Amniotic epithelial cell (primary cell): ENCODE results near the gene TAF1.
A peak's percentile ranks its signal among the peaks of the same experiment; 100 is the strongest.
"Not testable (repeated sequence)": the region's sequence is repeated elsewhere in the genome, so short reads cannot be mapped to it uniquely, and the experiment has no call there.

ENCODE experiments used
- DNase-seq: peaks from one replicate; pipeline ENCODE4 v3.0.0-alpha.2; 2010; ENCODE audit warnings: low read depth

Gene TAF1

DNA sequence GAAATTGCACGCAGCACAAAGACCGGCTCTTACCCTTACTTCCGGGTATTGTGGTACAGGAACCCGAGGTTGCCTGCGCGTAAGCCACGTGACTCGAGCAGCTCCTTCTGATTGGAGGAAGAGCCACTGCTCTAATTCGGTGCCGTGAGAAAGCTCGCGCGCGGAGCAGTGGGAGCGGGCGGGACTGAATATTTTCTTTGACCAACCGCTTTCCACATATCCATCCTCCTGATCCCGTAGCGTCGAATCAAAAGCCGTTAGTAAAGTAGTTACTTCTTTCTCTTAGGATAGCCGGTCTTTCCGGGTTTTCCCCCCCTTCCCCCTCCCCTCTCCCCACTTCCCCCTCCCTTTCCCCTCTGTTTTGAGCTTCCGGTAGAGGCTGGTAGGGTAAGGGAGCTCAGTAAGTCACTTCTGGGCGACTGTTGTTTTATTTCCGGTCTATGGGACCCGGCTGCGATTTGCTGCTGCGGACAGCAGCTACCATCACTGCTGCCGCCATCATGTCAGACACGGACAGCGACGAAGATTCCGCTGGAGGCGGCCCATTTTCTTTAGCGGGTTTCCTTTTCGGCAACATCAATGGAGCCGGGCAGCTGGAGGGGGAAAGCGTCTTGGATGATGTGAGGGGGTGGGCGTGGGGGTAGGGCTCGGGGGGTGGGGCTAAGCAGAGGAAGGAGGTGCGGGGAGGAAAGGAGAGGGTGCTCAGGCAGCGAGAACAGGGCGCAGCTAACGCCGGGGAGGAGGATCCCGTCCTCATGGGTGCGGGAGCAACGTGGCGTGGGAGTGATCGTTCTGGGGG is at the start of gene TAF1:
TAF1 (plus strand) TSS at position 483 of the 799 bp plus-strand sequence; CDS start at position 501, 18 bp downstream.
- DNase-seq: peak; percentile 98

GRCh38 chrX:71316959-71317358 is 49.2 kb upstream of the TAF1 start:
- not testable (repeated sequence) for DNase-seq

- DNase-seq: no peak
These were observed 46.0 kb upstream of the TAF1 start for GRCh38 chrX:71320126-71320525.

GRCh38 chrX:71321731-71322130 is 44.4 kb upstream of the TAF1 start:
- DNase-seq: no peak

DNA sequence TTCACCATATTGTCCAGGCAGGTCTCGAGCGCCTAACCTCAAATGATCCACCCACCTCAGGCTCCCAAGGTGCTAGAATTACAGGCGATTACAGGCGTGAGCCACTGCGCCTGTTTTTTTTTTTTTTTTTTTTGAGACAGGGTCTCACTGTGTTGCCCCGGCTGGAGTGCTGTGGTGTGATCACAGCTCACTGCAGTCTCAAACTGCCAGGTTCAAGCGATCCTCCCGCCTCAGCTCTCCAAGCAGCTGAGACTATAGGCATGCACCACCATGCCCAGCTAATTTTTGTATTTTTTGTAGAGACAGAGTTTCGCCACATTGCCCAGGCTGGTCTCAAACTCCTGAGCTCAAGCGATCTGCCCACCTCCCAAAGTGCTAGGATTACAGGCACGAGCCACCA is 41.7 kb upstream of the TAF1 start:
- DNase-seq: not testable (repeated sequence)

DNA sequence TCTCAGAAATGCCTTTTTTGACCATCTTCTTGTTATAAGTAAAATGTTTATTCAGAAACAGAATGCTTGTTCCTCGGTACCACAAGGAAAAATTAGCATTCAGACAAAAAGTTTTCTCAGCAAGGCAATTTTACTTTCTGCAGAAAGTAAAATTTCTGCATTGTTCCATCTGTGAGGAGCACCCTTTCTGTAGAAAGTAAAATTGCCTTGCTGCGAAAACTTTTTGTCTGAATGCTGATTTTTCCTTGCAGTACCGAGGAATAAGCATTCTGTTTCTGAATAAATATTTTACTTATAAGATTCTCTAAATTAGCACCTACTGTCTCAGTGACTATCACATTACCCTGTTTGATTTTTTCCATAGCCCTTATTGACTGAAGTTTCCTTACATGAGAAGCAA is 39.8 kb upstream of the TAF1 start:
- DNase-seq: no peak

DNA sequence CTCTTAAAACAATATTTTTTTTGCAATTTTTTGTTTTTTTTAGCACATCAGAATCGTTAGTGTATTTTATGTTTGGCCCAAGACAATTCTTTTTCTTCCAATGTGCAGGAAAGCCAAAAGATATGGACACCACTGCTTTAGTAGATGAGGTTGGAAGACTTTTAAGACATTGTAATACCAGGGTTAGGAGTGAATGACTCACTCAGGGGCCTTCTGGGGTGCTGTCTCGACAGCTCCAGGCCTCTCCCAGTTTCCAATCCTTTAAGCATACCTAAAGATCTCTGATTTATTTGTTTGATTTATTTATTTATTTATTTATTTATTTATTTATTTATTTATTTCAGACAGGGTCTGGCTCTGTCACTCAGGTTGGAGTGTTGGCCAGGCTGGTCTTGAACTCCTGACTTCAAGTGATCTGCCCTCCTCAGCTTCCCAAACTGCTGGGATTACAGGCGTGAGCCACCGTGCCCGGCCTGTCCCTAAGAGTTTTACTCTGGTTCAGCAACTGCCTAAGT is 16.9 kb upstream of the TAF1 start:
- peak; percentile 50 for DNase-seq

- DNase-seq: not testable (repeated sequence)
These were observed 16.3 kb upstream of the TAF1 start for GRCh38 chrX:71349867-71350266.

GRCh38 chrX:71352439-71352838 is 13.7 kb upstream of the TAF1 start:
- DNase-seq: not testable (repeated sequence)

DNA sequence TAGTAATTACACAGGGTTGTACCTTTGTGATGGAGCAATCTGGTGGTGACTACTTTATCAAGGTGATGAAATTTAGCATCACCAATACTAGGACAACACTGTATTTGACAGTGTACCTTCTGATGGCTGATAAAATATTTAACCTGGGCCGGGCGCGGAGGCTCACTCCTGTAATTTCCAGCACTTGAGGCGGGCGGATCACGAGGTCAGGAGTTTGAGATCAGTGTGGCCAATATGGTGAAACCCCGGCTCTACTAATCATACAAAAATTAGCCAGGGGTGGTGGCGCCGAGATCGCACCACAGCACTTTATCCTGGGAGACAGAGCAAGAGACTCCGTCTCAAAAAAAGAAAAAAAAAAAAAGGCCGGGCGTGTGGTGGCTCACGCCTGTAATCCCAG is 1.9 kb upstream of the TAF1 start:
- no peak for DNase-seq

GRCh38 chrX:71365356-71365874 is 742 bp upstream of the TAF1 start:
- no peak for DNase-seq

DNA sequence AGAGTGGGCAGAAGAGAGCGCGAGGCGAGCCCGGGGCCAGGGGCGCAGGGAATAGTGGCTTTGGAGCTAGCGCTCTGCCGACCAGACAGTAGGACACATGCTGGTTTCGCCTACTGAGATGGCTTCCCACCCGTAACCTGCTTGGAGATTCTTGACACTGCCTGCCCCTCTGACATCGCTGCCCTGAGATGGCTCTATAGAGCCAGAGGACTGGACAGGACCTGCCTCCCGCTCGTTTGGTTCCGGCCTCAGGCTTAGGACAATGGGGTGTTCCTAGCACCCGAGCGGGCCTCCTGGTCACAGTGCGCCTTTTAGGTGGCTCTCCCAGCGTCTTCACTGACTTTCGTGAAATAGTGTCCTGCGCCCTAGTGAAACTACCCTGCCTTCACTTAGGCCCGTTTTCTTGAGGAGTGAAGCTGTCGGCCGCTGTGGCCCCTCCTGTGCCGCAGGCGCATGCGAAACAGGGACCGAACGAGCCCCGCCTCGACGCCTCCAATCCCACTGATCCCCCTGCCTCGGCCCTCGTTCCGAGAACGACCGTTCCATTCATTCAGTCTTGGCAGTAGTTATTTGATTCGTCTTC is 608 bp downstream of the TAF1 start:
- peak; percentile 8 for DNase-seq

DNA sequence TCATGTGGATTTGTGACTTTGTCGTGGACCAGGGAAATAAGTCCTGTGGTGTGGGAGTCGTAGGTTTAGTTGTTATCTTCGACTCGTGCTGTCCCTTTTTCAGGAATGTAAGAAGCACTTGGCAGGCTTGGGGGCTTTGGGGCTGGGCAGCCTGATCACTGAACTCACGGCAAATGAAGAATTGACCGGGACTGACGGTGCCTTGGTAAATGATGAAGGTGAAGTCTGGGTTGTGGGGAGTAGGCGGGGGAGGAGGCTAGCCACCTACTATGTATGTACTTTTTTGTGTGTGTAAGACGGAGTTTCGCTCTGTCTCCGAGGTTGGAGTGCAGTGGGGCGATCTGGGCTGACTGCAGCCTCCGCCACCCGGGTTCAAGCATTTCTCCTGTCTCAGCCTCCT is 1.2 kb downstream of the TAF1 start:
- peak; percentile 0 for DNase-seq

DNA sequence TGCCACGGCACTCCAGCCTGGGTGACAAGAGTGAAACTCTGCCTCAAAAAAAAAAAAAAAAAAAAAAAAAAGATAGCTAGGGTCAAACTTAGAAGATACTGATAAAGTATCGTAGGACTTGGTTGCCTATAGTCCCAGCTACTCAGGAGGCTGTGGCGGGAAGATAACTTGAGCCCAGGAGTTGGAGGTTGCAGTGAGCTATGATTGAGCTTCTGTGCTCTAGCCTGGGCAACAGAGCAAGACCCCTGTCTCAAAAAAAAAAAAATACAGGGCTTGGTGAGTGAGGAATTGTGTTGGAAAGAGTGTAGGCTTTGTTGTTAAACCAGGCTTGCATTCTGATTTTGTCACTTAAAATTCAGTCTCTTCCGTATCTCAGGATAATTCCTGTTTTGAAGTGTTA is 6.2 kb downstream of the TAF1 start:
- no peak for DNase-seq

- no peak for DNase-seq
These were observed 12.6 kb downstream of the TAF1 start for GRCh38 chrX:71378732-71379131.

GRCh38 chrX:71391725-71392124 is 25.6 kb downstream of the TAF1 start:
- not testable (repeated sequence) for DNase-seq

GRCh38 chrX:71393919-71394318 is 27.8 kb downstream of the TAF1 start:
- no peak for DNase-seq

DNA sequence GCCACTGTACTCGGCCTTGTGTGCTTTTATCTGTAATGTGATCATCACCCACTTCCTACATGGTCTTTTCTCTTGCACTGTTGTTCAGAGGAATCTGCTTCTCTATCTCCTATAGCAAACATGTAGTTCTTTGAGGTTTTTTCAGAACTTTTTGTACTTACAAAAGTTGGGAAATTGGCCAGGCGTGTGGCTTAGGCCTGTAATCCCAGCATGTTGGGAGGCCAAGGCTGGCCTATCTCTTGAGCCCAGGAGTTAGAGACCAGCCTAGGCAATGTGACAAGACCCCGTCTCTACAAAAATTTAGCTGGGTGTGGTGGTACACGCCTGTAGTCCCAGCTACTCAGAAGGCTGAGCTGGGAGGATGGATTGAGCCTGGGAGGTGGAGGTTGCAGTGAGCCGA is 30.4 kb downstream of the TAF1 start:
- peak; percentile 41 for DNase-seq

GRCh38 chrX:71400710-71401109 is 34.6 kb downstream of the TAF1 start:
- DNase-seq: no peak

DNA sequence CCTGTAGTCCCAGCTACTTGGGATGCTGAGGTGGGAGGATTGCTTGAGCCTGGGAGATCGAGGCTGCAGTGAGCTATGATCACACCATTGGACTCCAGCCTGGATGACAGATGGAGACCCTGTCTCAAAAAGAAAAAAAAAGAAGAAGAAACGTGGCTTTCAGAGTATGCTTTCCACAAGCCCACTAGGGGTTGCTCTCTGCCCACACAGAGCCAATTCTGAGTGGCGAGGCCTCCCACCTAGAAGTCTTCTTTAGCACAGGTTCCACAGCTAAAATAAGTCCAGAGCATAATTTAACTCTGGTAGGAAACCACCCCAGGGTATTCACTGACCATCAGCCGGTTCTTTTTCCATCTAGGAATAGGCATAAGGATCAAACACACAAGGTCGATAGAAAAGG is 50.1 kb downstream of the TAF1 start:
- not testable (repeated sequence) for DNase-seq

GRCh38 chrX:71420686-71421085 is 54.5 kb downstream of the TAF1 start:
- no peak for DNase-seq

GRCh38 chrX:71432733-71433132 is 66.6 kb downstream of the TAF1 start:
- no peak for DNase-seq

DNA sequence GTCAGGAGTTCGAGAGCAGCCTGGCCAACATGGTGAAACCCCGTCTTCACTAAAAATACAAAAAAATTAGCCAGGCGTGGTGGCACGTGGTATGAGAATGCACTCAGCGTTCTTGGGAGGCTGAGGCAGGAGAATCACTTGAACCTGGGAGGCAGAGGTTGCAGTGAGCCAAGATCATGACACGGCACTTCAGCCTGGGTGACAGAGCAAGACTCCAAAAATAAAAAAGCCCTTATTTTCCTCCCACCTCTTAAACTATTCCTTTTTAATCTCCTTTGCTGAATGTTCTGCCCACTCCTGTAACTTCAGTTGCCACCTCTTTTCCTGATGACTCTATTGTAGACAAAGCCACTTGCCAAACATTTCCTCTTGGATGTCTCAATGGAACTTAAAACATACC is 72.6 kb downstream of the TAF1 start:
- no peak for DNase-seq
